Lung microvascular endothelial cell (primary cell): ENCODE results near the gene NDC80. TPM values are rescaled to one million over a fixed set of nuclear protein-coding genes. Genes with fewer than 3 reads are reported as not detected.

Source experiments
- total RNA-seq: library from RNA; depleted of rRNA; stranded (reverse); fragments of >200 nt; gene quantifications from 2 replicates; pipeline ENCODE4 v1.2.1, GENCODE V29; 2014

NDC80 gene
- total RNA-seq, 1 donor from 2014 or later = 3.2 TPM

Other genes starting within 250 kb of the NDC80 start
- gene METTL4, start 52 bp upstream of the NDC80 start, total RNA-seq = 7.0 and 9.1 TPM in 2 replicates
- gene SMCHD1, start 84.2 kb downstream of the NDC80 start, total RNA-seq = 32.7 and 46.4 TPM in 2 replicates